Measurements from ENCODE around the gene GASK1A. TPM values are rescaled to one million over a fixed set of nuclear protein-coding genes. Genes with fewer than 3 reads are reported as not detected.

The GASK1A gene
- total and polyA plus RNA-seq, 2 of the 8 experiments (the other 6 are each of a cell fraction or from before 2014, with no cell fraction given): 4.7 to 7.9 TPM

DNA sequence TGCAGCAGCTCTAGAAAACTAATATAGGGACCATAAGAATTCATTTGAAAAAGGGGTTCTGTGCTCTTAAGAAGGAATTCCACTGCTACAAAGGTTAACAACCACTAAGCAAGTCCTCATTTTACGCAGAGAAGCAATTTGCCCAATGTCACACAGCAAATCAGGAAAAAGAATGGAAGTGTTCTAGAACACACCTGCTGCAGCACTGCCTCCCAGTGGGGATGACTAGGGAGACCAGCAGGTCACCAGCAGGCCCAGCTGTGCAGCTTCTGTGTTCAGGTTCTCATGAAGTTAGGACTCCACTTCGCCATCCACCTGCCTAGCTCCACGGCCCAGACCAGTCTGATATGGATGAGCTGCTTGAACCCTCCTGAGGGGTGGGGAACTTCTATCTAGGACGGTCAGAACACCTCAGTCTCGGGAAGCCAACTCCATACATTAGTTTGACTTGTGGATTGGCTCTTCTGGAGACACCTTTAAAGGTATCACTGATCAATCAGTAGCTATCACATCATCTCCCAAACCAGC, 108.2 kb downstream of the GASK1A start:
- POLR2A ChIA-PET (ENCODE audit: partially characterized antibody): no interaction called here
- Histone ChIP-seq H3K79me2 (ENCODE audit: control insufficient read depth in 1 of 2, insufficient read depth in 2 of 2, low read length in 2 of 2) (no peaks in the 10 kb centered on the region), H4K91ac (replicated peaks; ENCODE audit: insufficient read length, low read length) (no peak overlapping the region), H2AK5ac (ENCODE audit: low read depth, low read length) (no peak overlapping the region), H2BK5ac (ENCODE audit: low read depth, low read length) (no peak overlapping the region), H3K56ac (replicated peaks; ENCODE audit: insufficient read length, low read depth, low read length) (no peak overlapping the region), H2BK20ac (ENCODE audit: low read length) (no peak overlapping the region), H3K23ac (ENCODE audit: insufficient read length) (no peak overlapping the region), H2BK15ac (ENCODE audit: low read length) (no peak overlapping the region), H3K23me2 (ENCODE audit: low read depth, low read length) (no peaks in the 10 kb centered on the region), H3K14ac (ENCODE audit: insufficient read length) (no peak overlapping the region), H3K4me2 (ENCODE audit: insufficient read depth in 1 of 2, low read depth in 2 of 2, low read length in 2 of 2) (no peak overlapping the region), H3K9ac (replicated peaks in 1 of 4; ENCODE audit: extremely low read depth in 1 of 4, low read depth in 3 of 4, low read length in 3 of 4) (no peak overlapping the region), H3K18ac (ENCODE audit: extremely low read depth, low read length) (no peak overlapping the region), H3K4me1 (replicated peaks in 1 of 4; ENCODE audit: control insufficient read depth in 3 of 4, insufficient read depth in 4 of 4, low read length in 3 of 4) (no peaks in the 10 kb centered on the region), H2AFZ (ENCODE audit: low read length) (no peak overlapping the region), H3K4me3 (ENCODE audit: extremely low read depth in 1 of 4, insufficient read depth in 2 of 4, low read depth in 3 of 4, low read length in 4 of 4) (no peak overlapping the region), H2BK120ac (replicated peaks; ENCODE audit: low read depth, low read length) (no peak overlapping the region), H4K8ac (ENCODE audit: extremely low read depth, insufficient read depth, low read length) (no peak overlapping the region), H2BK12ac (ENCODE audit: low read depth, low read length) (no peak overlapping the region), H3K9me3 (ENCODE audit: insufficient read depth in 2 of 2, low read depth in 1 of 2, low read length in 1 of 2) (peaks cover 3 to 5% of the 10 kb centered on the region in 2 experiments; a peak in 3 of 4 replicates), H3K4ac (replicated peaks; ENCODE audit: insufficient read length, low read depth, low read length) (no peak overlapping the region), H3K27ac (ENCODE audit: low read depth, low read length) (no peak overlapping the region), H3K36me3 (ENCODE audit: control insufficient read depth in 2 of 4, insufficient read depth in 4 of 4, low read length in 3 of 4) (0 out of 8 replicates have a peak, but pooled peaks cover 0 to 3% (median 0%) of the 10 kb centered on the region in 4 experiments), H4K20me1 (replicated peaks in 1 of 2; ENCODE audit: control insufficient read depth in 1 of 2, insufficient read depth in 2 of 2, low read length in 2 of 2) (no peaks in the 10 kb centered on the region), H3K79me1 (ENCODE audit: low read depth, low read length) (no peaks in the 10 kb centered on the region; the same call in 1 of the 2 replicates), H3K27me3 (replicated peaks in 1 of 4; ENCODE audit: control insufficient read depth in 3 of 4, extremely low read depth in 1 of 4, insufficient read depth in 3 of 4, low read length in 3 of 4) (no peaks in the 10 kb centered on the region), H4K5ac (ENCODE audit: insufficient read length, low read depth, low read length) (no peak overlapping the region)
- TF ChIP-seq CTCF (IDR thresholded peaks at IDR 0.05; ENCODE audit: control extremely low read depth in 1 of 3, insufficient read depth in 1 of 3, low read depth in 1 of 3, low read length in 3 of 3) (peak in 1 of 3 experiments; percentile 19; a peak in 1 of 4 replicates), RAD21 (IDR thresholded peaks at IDR 0.05 in 1 of 2, conservative IDR thresholded peaks at IDR 0.05 in 1 of 2; ENCODE audit: low read depth in 2 of 2, low read length in 2 of 2) (peak; percentile 19 to 43; a peak in 3 of 4 replicates), KDM4A (IDR thresholded peaks at IDR 0.05; ENCODE audit: low read depth, low read length, severe bottlenecking) (no peak)
- WGBS, 2 experiments (ENCODE audit: extremely low coverage in 1 of 2, insufficient coverage in 1 of 2, insufficient read length in 1 of 2, insufficient replicate concordance in 2 of 2, low coverage in 1 of 2, low lambda C conversion rate in 2 of 2, missing lambda C conversion rate in 1 of 2): 94% methylated on average over 5 of the region's 5 CpGs; no CpG with 5 or more reads in 1 of the 2 experiments
- FAIRE-seq (no peak), DNase-seq (ENCODE audit: low read depth in 1 of 2, low spot score in 2 of 2) (no peak)
- CTCF ChIA-PET (ENCODE audit: partially characterized antibody): interaction anchor here (0.8 to 3.4 kb wide), 5 partner anchors 16 to 126 kb away, joined by 3 to 27 read pairs (median 5); no protein-coding TSS in a partner anchor
